HTERT RPE-1 (cell line): Measurements from ENCODE around the gene TRABD2B.

Experiments
- in situ Hi-C: fragments of 300-500 bp; cut with MboI; formaldehyde crosslinking; loops from 4 replicates; pipeline ENCODE4 v1.14.3; 2020; ENCODE audit warnings: low sequenced_read_pairs

TRABD2B gene

GRCh38 chr1:47993881-47994625 lies 3.1 kb downstream of the TRABD2B start:
- in situ Hi-C loops: no loop called here

GRCh38 chr1:47993416-47993740 lies 3.8 kb downstream of the TRABD2B start:
- in situ Hi-C loops: no loop called here

GRCh38 chr1:47992720-47993415 lies 4.3 kb downstream of the TRABD2B start:
- in situ Hi-C loops: no loop called here

- in situ Hi-C loops: no loop called here
Observed at GRCh38 chr1:47991673-47992072, 5.5 kb downstream of the TRABD2B start.

- in situ Hi-C loops: no loop called here
Observed at GRCh38 chr1:47991187-47991586, 6.0 kb downstream of the TRABD2B start.

GRCh38 chr1:47990286-47990685 lies 6.9 kb downstream of the TRABD2B start:
- in situ Hi-C loops: no loop called here

GRCh38 chr1:47987601-47988000 lies 9.6 kb downstream of the TRABD2B start:
- in situ Hi-C loops: no loop called here

- in situ Hi-C loops: no loop called here
Observed at GRCh38 chr1:47986761-47987200, 10.4 kb downstream of the TRABD2B start.

GRCh38 chr1:47985018-47985417 lies 12.2 kb downstream of the TRABD2B start:
- in situ Hi-C loops: no loop called here

- in situ Hi-C loops: no loop called here
Observed at GRCh38 chr1:47984175-47984789, 12.9 kb downstream of the TRABD2B start.

GRCh38 chr1:47983691-47984090 lies 13.5 kb downstream of the TRABD2B start:
- in situ Hi-C loops: no loop called here

- in situ Hi-C loops: no loop called here
Observed at GRCh38 chr1:47981667-47982350, 15.4 kb downstream of the TRABD2B start.

GRCh38 chr1:47980501-47980900 lies 16.7 kb downstream of the TRABD2B start:
- in situ Hi-C loops: no loop called here

- in situ Hi-C loops: no loop called here
Observed at GRCh38 chr1:47979724-47980123, 17.5 kb downstream of the TRABD2B start.

GRCh38 chr1:47978486-47978885 lies 18.7 kb downstream of the TRABD2B start:
- in situ Hi-C loops: no loop called here

GRCh38 chr1:47976728-47977127 lies 20.5 kb downstream of the TRABD2B start:
- in situ Hi-C loops: no loop called here

GRCh38 chr1:47976267-47976666 lies 20.9 kb downstream of the TRABD2B start:
- in situ Hi-C loops: no loop called here

GRCh38 chr1:47975302-47975921 lies 21.8 kb downstream of the TRABD2B start:
- in situ Hi-C loops: no loop called here

- in situ Hi-C loops: no loop called here
Observed at GRCh38 chr1:47972864-47973432, 24.2 kb downstream of the TRABD2B start.

GRCh38 chr1:47971385-47972160 lies 25.6 kb downstream of the TRABD2B start:
- in situ Hi-C loops: no loop called here
